H1 (cell line): ENCODE measurements around the gene KLHL3. TPM values are rescaled to one million over a fixed set of nuclear protein-coding genes. Genes with fewer than 3 reads are reported as not detected.

Experiments used
- CTCF ChIA-PET: fragments of 300-600 bp; sonication (Branson Sonifier 250); formaldehyde crosslinking; loops from one replicate; lab custom pipeline; 2021; ENCODE audit not compliant: partially characterized antibody; lab: Charles Lee
- POLR2A ChIA-PET: fragments of 300-600 bp; sonication (Branson Sonifier 250); formaldehyde crosslinking; loops from one replicate; lab custom pipeline; 2021; ENCODE audit warnings: inconsistent platforms; ENCODE audit not compliant: partially characterized antibody; lab: Charles Lee
- DNase-seq, 2 experiments: peaks; one replicate each; pipeline versions ENCODE4 v3.0.0 to v3.0.0-alpha.2; 2010 to 2022; ENCODE audit warnings: low spot score in 2 of 2, low read depth in 1 of 2, mixed read lengths in 1 of 2
- FAIRE-seq: peaks from 2 replicates; lab custom pipeline; 2011; peaks lifted over from hg19 to GRCh38; lab: Jason Lieb, UNC
- H2AFZ ChIP-seq: 2 replicates; pipeline ENCODE4 v1.8.1; 2012; ENCODE audit warnings: low read length, inconsistent platforms
- H2AK5ac ChIP-seq: 2 replicates; pipeline ENCODE4 v1.6.1; 2013; ENCODE audit warnings: low read depth, low read length
- H2BK120ac ChIP-seq: replicated peaks from 2 replicates; pipeline ENCODE3; 2013; ENCODE audit warnings: low read depth, low read length, inconsistent platforms
- H2BK12ac ChIP-seq: 2 replicates; pipeline ENCODE4 v1.6.1; 2013; ENCODE audit warnings: low read depth, low read length
- H2BK15ac ChIP-seq: 2 replicates; pipeline ENCODE4 v1.6.1; 2013; ENCODE audit warnings: low read length
- H2BK20ac ChIP-seq: 2 replicates; pipeline ENCODE4 v1.6.1; 2013; ENCODE audit warnings: low read length
- H2BK5ac ChIP-seq: 2 replicates; pipeline ENCODE4 v1.6.1; 2013; ENCODE audit warnings: low read depth, low read length
- H3K14ac ChIP-seq: 2 replicates; pipeline ENCODE4 v1.6.1; 2013; ENCODE audit warnings: inconsistent platforms; ENCODE audit not compliant: insufficient read length
- H3K18ac ChIP-seq: 2 replicates; pipeline ENCODE4 v1.6.1; 2013; ENCODE audit warnings: low read length; ENCODE audit errors: extremely low read depth
- H3K23ac ChIP-seq: 2 replicates; pipeline ENCODE4 v1.6.1; 2013; ENCODE audit warnings: inconsistent platforms; ENCODE audit not compliant: insufficient read length
- H3K23me2 ChIP-seq: 2 replicates; pipeline ENCODE4 v1.6.1; 2013; ENCODE audit warnings: low read depth, low read length
- H3K27ac ChIP-seq: 2 replicates; pipeline ENCODE4 v1.6.1; 2011; ENCODE audit warnings: low read depth, low read length, inconsistent platforms
- H3K27me3 ChIP-seq, 4 experiments: replicated peaks in 1 of 4; 1 replicate in 1 of 4; 2 replicates in 3 of 4; pipeline versions ENCODE4 v1.6.1 to v1.8.1; 2011 to 2013; ENCODE audit warnings: low read length in 3 of 4, mild to moderate bottlenecking in 3 of 4, inconsistent platforms in 2 of 4, mixed read lengths in 2 of 4, moderate library complexity in 1 of 4; ENCODE audit not compliant: control insufficient read depth in 3 of 4, insufficient read depth in 3 of 4; ENCODE audit errors: extremely low read depth in 1 of 4
- H3K36me3 ChIP-seq, 4 experiments: 2 replicates each; pipeline versions ENCODE4 v1.6.1 to v1.8.1; 2011 to 2013; ENCODE audit warnings: mild to moderate bottlenecking in 4 of 4, low read length in 3 of 4, moderate library complexity in 2 of 4, control low read depth in 1 of 4, inconsistent platforms in 1 of 4; ENCODE audit not compliant: insufficient read depth in 4 of 4, control insufficient read depth in 2 of 4
- H3K4ac ChIP-seq: replicated peaks from 2 replicates; pipeline ENCODE3; 2013; ENCODE audit warnings: low read length, low read depth, mixed read lengths, inconsistent platforms; ENCODE audit not compliant: insufficient read length
- H3K4me1 ChIP-seq, 4 experiments: replicated peaks in 1 of 4; 1 replicate in 1 of 4; 2 replicates in 3 of 4; pipeline versions ENCODE4 v1.6.1 to v1.8.1; 2011 to 2013; ENCODE audit warnings: low read length in 3 of 4, inconsistent platforms in 2 of 4, mixed read lengths in 1 of 4; ENCODE audit not compliant: insufficient read depth in 4 of 4, control insufficient read depth in 3 of 4
- H3K4me2 ChIP-seq, 2 experiments: 2 replicates each; pipeline versions ENCODE4 v1.6.1 to v1.8.1; 2011 to 2013; ENCODE audit warnings: low read depth in 2 of 2, low read length in 2 of 2, control low read depth in 1 of 2, inconsistent platforms in 1 of 2, mild to moderate bottlenecking in 1 of 2; ENCODE audit not compliant: insufficient read depth in 1 of 2
- H3K4me3 ChIP-seq, 4 experiments: fragments of 200-600, 300-600 bp in 1 of 4; sonication (generic), shearing (Covaris generic), sonication (Bioruptor Twin) in 1 of 4; 2 replicates each; pipeline versions ENCODE4 v1.5.1 to v1.8.1; 2011 to 2016; ENCODE audit warnings: low read length in 4 of 4, low read depth in 3 of 4, control low read depth in 2 of 4, inconsistent platforms in 2 of 4, mild to moderate bottlenecking in 2 of 4, mixed read lengths in 1 of 4, moderate library complexity in 1 of 4; ENCODE audit not compliant: insufficient read depth in 2 of 4; ENCODE audit errors: extremely low read depth in 1 of 4
- H3K56ac ChIP-seq: replicated peaks from 2 replicates; pipeline ENCODE3; 2013; ENCODE audit warnings: low read depth, mild to moderate bottlenecking, mixed read lengths, low read length, inconsistent platforms; ENCODE audit not compliant: insufficient read length
- H3K79me1 ChIP-seq: 2 replicates; pipeline ENCODE4 v1.6.1; 2013; ENCODE audit warnings: low read depth, low read length, control low read depth
- H3K79me2 ChIP-seq, 2 experiments: 2 replicates each; pipeline versions ENCODE4 v1.6.1 to v1.8.1; 2012 to 2013; ENCODE audit warnings: low read length in 2 of 2, mild to moderate bottlenecking in 2 of 2, inconsistent platforms in 1 of 2; ENCODE audit not compliant: insufficient read depth in 2 of 2, control insufficient read depth in 1 of 2
- H3K9ac ChIP-seq, 4 experiments: replicated peaks in 1 of 4; 1 replicate in 1 of 4; 2 replicates in 3 of 4; pipeline versions ENCODE4 v1.6.1 to v1.8.1; 2011 to 2013; ENCODE audit warnings: low read depth in 3 of 4, low read length in 3 of 4, control low read depth in 2 of 4, mild to moderate bottlenecking in 2 of 4, moderate library complexity in 2 of 4, inconsistent platforms in 1 of 4; ENCODE audit errors: extremely low read depth in 1 of 4
- H3K9me3 ChIP-seq, 2 experiments: 2 replicates each; pipeline versions ENCODE4 v1.6.1 to v1.8.1; 2012 to 2013; ENCODE audit warnings: mild to moderate bottlenecking in 2 of 2, moderate library complexity in 2 of 2, control low read depth in 1 of 2, inconsistent platforms in 1 of 2, low read depth in 1 of 2, low read length in 1 of 2, mixed read lengths in 1 of 2; ENCODE audit not compliant: insufficient read depth in 2 of 2
- H4K20me1 ChIP-seq, 2 experiments: replicated peaks in 1 of 2; 2 replicates each; pipeline versions ENCODE3 to v1.8.1; 2011 to 2013; ENCODE audit warnings: inconsistent platforms in 2 of 2, low read length in 2 of 2, mild to moderate bottlenecking in 1 of 2; ENCODE audit not compliant: insufficient read depth in 2 of 2, control insufficient read depth in 1 of 2
- H4K5ac ChIP-seq: 2 replicates; pipeline ENCODE4 v1.6.1; 2013; ENCODE audit warnings: low read length, low read depth, mixed read lengths, inconsistent platforms; ENCODE audit not compliant: insufficient read length
- H4K8ac ChIP-seq: 2 replicates; pipeline ENCODE4 v1.8.0; 2013; ENCODE audit warnings: mild to moderate bottlenecking, moderate library complexity, low read length, inconsistent platforms; ENCODE audit not compliant: insufficient read depth; ENCODE audit errors: extremely low read depth
- H4K91ac ChIP-seq: replicated peaks from 2 replicates; pipeline ENCODE3; 2013; ENCODE audit warnings: low read length, mixed read lengths, inconsistent platforms; ENCODE audit not compliant: insufficient read length
- ASH2L ChIP-seq: fragments of 200-600, 300-600 bp; sonication (generic); IDR thresholded peaks from one replicate; pipeline ENCODE4 v1.7.1; 2017; ENCODE audit warnings: low read length
- CHD1 ChIP-seq: IDR thresholded peaks from 2 replicates; pipeline ENCODE4 v1.6.1; 2012; ENCODE audit warnings: low read depth, low read length, improper control_type of control experiment
- PHF8 ChIP-seq: fragments of 200-600 bp; sonication (generic); conservative IDR thresholded peaks from 2 replicates; pipeline ENCODE4 v1.7.1; 2012; ENCODE audit warnings: low read depth, mild to moderate bottlenecking, inconsistent platforms, low read length, moderate library complexity
- WGBS, 2 experiments: shearing (Covaris generic) in 1 of 2; methylation state at CpG; one replicate each; pipeline versions ENCODE4 v1.1.6 to v1.1.7; 2013 to 2015; ENCODE audit warnings: low lambda C conversion rate in 2 of 2, mixed read lengths in 2 of 2, inconsistent platforms in 1 of 2, low coverage in 1 of 2, missing lambda C conversion rate in 1 of 2; ENCODE audit not compliant: insufficient replicate concordance in 2 of 2, insufficient coverage in 1 of 2, insufficient read length in 1 of 2; ENCODE audit errors: extremely low coverage in 1 of 2, missing lambda C conversion rate in 1 of 2; 5-methylcytosine and 5-hydroxymethylcytosine counted together
- polyA plus RNA-seq, 7 experiments: library from polyadenylated mRNA; depleted of rRNA in 3 of 7; stranded (reverse) in 5 of 7; unstranded in 2 of 7; fragments of >200 nt in 5 of 7; fragments of 200-250 nt in 2 of 7; gene quantifications; 1 replicate in 5 of 7; 2 replicates in 1 of 7; 4 replicates in 1 of 7; pipeline versions ENCODE4 v1.2.1 to v1.2.3, GENCODE V29; 2011 to 2013; ENCODE audit warnings: missing spikeins in 2 of 7, mixed read lengths in 2 of 7
- total RNA-seq: library from RNA; stranded (reverse); fragmentation: NEBNext Ultra II Directional; extraction: Animal tissue kit (Norgen Biotek cat#: 25700); gene quantifications from 2 replicates; pipeline ENCODE4 v1.2.1, GENCODE V29; 2021

Gene KLHL3
- total and polyA plus RNA-seq, 2 of the 8 experiments (the other 6 are each of a cell fraction or from before 2014, with no cell fraction given), result 7.4 to 13.7 TPM

GRCh38 chr5:137738947-137739346 lies 3.1 kb upstream of the KLHL3 start:
- no peak overlapping the region for H3K4ac ChIP-seq
- H2BK20ac ChIP-seq, result no peak overlapping the region
- no peak overlapping the region for H2BK5ac ChIP-seq
- H3K36me3 ChIP-seq, result no peaks in the 10 kb centered on the region
- no peak overlapping the region for H4K91ac ChIP-seq
- H3K9ac ChIP-seq, result no peak overlapping the region
- no peak for TF ChIP-seq PHF8
- no peak for TF ChIP-seq ASH2L
- no peak for TF ChIP-seq CHD1
- H3K23ac ChIP-seq, result no peak overlapping the region
- no peak overlapping the region for H3K14ac ChIP-seq
- FAIRE-seq (no peak), DNase-seq (no peak)
- no peak overlapping the region for H3K27ac ChIP-seq
- H2BK15ac ChIP-seq, result no peak overlapping the region
- H2BK12ac ChIP-seq, result no peak overlapping the region
- no peak overlapping the region for H2AFZ ChIP-seq
- H3K4me2 ChIP-seq, result no peak overlapping the region
- H3K79me1 ChIP-seq, result peaks cover 2% of the 10 kb centered on the region; the same call in 1 of the 2 replicates
- no peak overlapping the region for H3K18ac ChIP-seq
- H3K23me2 ChIP-seq, result peaks cover 12% of the 10 kb centered on the region; the same call in 1 of the 2 replicates
- no peak overlapping the region for H3K56ac ChIP-seq
- no peaks in the 10 kb centered on the region for H4K20me1 ChIP-seq
- no peak overlapping the region for H3K4me3 ChIP-seq
- no peaks in the 10 kb centered on the region for H3K9me3 ChIP-seq
- H2AK5ac ChIP-seq, result no peak overlapping the region
- ChIA-PET CTCF (interaction anchor here (0.9 to 7.8 kb wide), 7 partner anchors 12 to 419 kb away, joined by 3 to 103 read pairs (median 4); no protein-coding TSS in a partner anchor), POLR2A (no interaction called here)
- peaks cover 0 to 1% (median 0%) of the 10 kb centered on the region in 4 experiments; a peak in 1 of 7 replicates for H3K27me3 ChIP-seq
- H4K8ac ChIP-seq, result no peak overlapping the region
- H4K5ac ChIP-seq, result no peak overlapping the region
- H3K4me1 ChIP-seq, result peaks cover 3 to 14% (median 5%) of the 10 kb centered on the region in 4 experiments; a peak in 5 of 7 replicates
- peaks cover 1 to 5% of the 10 kb centered on the region in 2 experiments; a peak in 3 of 4 replicates for H3K79me2 ChIP-seq
- H2BK120ac ChIP-seq, result no peak overlapping the region
- 88% methylated on average over 3 of the region's 3 CpGs; no CpG with 5 or more reads in 1 of the 2 experiments for WGBS, 2 experiments
